Vagina (tissue), 2 donors: Measurements from ENCODE around the gene ATP11A.

Experiments
- POLR2A ChIP-seq, 2 donors: fragments of 450-650 bp; IDR thresholded peaks; one replicate each; pipeline ENCODE4 v1.6.1; 2017; ENCODE audit warnings: antibody characterized with exemption in 2 of 2, mild to moderate bottlenecking in 2 of 2, moderate library complexity in 2 of 2
- TF ChIP-seq, protein P1 (sequence below), 3 experiments: fragments of 450-650 bp in 2 of 3; fragments of 200-600 bp in 1 of 3; sonication (generic) in 1 of 3; IDR thresholded peaks; one replicate each; pipeline ENCODE4 v1.5.1; 2017 to 2019; ENCODE audit warnings: antibody characterized with exemption in 3 of 3, mild to moderate bottlenecking in 2 of 3, moderate library complexity in 2 of 3

- TF ChIP-seq, protein P1, sequence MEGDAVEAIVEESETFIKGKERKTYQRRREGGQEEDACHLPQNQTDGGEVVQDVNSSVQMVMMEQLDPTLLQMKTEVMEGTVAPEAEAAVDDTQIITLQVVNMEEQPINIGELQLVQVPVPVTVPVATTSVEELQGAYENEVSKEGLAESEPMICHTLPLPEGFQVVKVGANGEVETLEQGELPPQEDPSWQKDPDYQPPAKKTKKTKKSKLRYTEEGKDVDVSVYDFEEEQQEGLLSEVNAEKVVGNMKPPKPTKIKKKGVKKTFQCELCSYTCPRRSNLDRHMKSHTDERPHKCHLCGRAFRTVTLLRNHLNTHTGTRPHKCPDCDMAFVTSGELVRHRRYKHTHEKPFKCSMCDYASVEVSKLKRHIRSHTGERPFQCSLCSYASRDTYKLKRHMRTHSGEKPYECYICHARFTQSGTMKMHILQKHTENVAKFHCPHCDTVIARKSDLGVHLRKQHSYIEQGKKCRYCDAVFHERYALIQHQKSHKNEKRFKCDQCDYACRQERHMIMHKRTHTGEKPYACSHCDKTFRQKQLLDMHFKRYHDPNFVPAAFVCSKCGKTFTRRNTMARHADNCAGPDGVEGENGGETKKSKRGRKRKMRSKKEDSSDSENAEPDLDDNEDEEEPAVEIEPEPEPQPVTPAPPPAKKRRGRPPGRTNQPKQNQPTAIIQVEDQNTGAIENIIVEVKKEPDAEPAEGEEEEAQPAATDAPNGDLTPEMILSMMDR (IDR thresholded peaks at IDR 0.05), result no peak
- no peak for TF ChIP-seq POLR2A (IDR thresholded peaks at IDR 0.05)
Measured at GRCh38 chr13:112718318-112718717, 28.5 kb downstream of the ATP11A start.
